VCaP (cell line): ENCODE data around the gene TGM5.

ENCODE experiments used
- H3K27ac ChIP-seq: fragments of 450-650 bp; 2 replicates; pipeline ENCODE4 v1.5.1; 2017
- CTCF ChIP-seq: fragments of 450-650 bp; conservative IDR thresholded peaks from 2 replicates; pipeline ENCODE4 v1.5.1; 2017; ENCODE audit warnings: mild to moderate bottlenecking, moderate library complexity

The TGM5 gene

GRCh38 chr15:43219929-43220928, 46.5 kb downstream of the TGM5 start:
- H3K27ac ChIP-seq: no peak overlapping the region
- no peak for TF ChIP-seq CTCF

GRCh38 chr15:43218908-43219706, 47.6 kb downstream of the TGM5 start:
- TF ChIP-seq CTCF: no peak
- H3K27ac ChIP-seq: no peak overlapping the region

DNA sequence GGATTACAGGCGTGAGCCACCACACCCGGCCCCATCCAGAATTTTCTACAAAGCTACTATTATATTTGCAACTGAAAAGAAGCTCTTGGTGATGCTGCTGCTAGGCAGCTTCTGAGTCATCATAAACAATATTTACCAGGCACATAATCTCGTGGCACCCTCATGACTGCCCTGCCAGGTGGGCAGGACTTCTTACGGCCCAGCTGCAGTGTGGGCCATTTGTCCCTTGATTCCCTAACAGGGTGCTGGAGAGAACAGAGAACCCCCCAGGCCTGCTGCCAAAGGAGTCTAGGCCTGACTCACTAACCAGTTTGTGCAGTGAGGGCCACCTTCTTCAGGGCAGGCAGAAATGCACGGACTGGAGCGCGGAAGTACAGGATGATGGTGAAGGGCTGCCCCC, 50.8 kb downstream of the TGM5 start:
- TF ChIP-seq CTCF: no peak
- H3K27ac ChIP-seq: no peak overlapping the region

- no peak for TF ChIP-seq CTCF
- H3K27ac ChIP-seq: no peak overlapping the region
Measured at GRCh38 chr15:43214592-43215295, 52.0 kb downstream of the TGM5 start.

DNA sequence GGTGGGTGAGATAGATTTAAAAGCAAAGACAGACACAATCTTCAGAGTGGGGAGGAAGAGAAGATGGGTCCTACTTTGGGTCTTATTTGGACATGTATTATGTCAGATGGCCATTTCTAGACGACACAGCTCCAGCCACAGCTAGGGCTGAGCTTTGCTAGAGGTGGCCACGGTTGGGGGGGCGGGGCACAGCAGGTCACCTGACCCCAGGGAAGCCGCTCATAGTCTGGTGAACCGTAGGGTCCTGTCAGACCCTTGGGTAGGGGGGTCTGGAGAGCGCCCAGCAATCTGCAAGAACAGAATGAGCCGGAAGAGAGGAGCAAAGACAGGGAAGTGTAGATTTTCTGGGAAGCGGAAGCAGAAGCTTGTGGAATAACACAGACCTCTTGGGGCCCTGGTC, 52.6 kb downstream of the TGM5 start:
- no peak for TF ChIP-seq CTCF
- no peak overlapping the region for H3K27ac ChIP-seq

DNA sequence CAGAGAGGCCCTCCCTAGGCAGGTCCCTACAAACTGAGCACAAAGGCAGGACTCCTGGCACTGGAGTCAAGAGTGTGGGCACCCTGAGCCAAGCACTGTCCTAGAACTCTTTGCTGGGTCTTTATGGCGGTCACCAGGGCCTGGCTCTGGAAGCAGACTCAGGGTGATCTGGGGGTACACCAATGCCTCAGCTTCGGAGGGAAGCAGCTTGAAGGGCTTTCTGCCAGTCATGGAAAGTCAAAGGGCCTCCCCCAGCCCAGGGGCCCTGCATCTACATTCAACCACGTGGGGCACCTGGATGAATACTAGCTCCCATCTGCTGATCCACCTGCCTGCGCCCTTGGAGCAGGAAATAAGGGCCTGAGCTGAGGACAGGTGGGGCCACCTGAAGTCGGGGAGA, 53.3 kb downstream of the TGM5 start:
- H3K27ac ChIP-seq: no peak overlapping the region
- TF ChIP-seq CTCF: no peak

GRCh38 chr15:43212951-43213350, 53.8 kb downstream of the TGM5 start:
- TF ChIP-seq CTCF: no peak
- H3K27ac ChIP-seq: no peak overlapping the region
